Keratinocyte (primary cell): Measurements from ENCODE around the gene ZNF546.

ENCODE experiments used
- CTCF ChIP-seq, 3 experiments: IDR thresholded peaks in 1 of 3; conservative IDR thresholded peaks in 1 of 3; optimal IDR thresholded peaks in 1 of 3; 2 replicates in 2 of 3; 3 replicates in 1 of 3; pipeline versions ENCODE3 to v1.5.1; 2011; ENCODE audit warnings: low read length in 3 of 3, mild to moderate bottlenecking in 3 of 3, moderate library complexity in 2 of 3, control low read depth in 1 of 3, inconsistent platforms in 1 of 3; ENCODE audit not compliant: insufficient read depth in 2 of 3; ENCODE audit errors: extremely low read depth in 1 of 3
- EZH2 ChIP-seq: IDR thresholded peaks from one replicate; pipeline ENCODE4 v1.6.1; 2012; ENCODE audit warnings: inconsistent platforms, mild to moderate bottlenecking, low read length, moderate library complexity

DNA sequence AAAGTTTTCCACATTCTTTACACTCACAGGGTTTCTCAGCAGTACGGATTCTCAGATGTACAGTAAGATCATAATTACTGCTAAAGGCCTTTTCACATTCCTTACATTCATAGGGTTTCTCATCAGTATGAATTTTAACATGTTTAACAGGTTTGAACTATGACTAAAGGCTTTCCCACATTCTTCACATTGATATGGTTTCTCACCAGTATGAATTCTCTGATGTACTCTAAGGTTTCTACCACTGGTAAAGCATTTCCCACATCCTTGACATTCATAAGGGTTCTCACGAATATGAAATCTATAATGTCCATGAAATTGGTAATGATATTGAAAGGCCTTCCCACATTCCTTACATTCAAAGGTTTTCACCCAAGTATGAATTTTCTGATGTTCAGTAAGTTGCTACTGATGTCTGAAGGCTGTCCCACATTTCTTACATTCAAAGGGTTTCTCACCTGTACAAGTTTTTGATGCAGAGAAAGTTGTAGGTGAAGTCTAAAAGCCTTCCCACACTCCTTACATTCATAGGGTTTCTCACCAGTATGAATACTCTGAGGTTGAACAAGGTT is 37.2 kb downstream of the ZNF546 start:
- no peak for TF ChIP-seq EZH2
- TF ChIP-seq CTCF (optimal IDR thresholded peaks at IDR 0.05 in 1 of 3, IDR thresholded peaks at IDR 0.05 in 1 of 3, conservative IDR thresholded peaks at IDR 0.05 in 1 of 3; ENCODE audit: extremely low read depth in 1 of 3, insufficient read depth in 2 of 3, low read length in 3 of 3) = no peak
